Astrocyte of the spinal cord (primary cell): ENCODE measurements around the gene SLC8A3.

Source experiments
- DNase-seq: peaks from one replicate; pipeline ENCODE4 v3.0.0; 2011; ENCODE audit warnings: low read depth, low spot score
- H3K4me3 ChIP-seq: 2 replicates; pipeline ENCODE4 v1.5.1; 2011; ENCODE audit warnings: low read depth, mild to moderate bottlenecking, low read length, moderate library complexity
- CTCF ChIP-seq: IDR thresholded peaks from 2 replicates; pipeline ENCODE4 v1.5.1; 2012; ENCODE audit warnings: low read depth, mild to moderate bottlenecking, low read length, inconsistent platforms
- in situ Hi-C: cut with HindIII; loops from 2 replicates; pipeline ENCODE4 v1.10.0; 2017; ENCODE audit warnings: low sequenced_read_pairs

SLC8A3 gene

GRCh38 chr14:70019695-70020094 lies 169.1 kb downstream of the SLC8A3 start:
- no peak for TF ChIP-seq CTCF
- in situ Hi-C loops = no loop called here
- no peak for DNase-seq
- no peak overlapping the region for H3K4me3 ChIP-seq

- no peak for TF ChIP-seq CTCF
- H3K4me3 ChIP-seq = no peak overlapping the region
- DNase-seq = peak; percentile 83
- in situ Hi-C loops = no loop called here
Measured at GRCh38 chr14:70018713-70019211, 170.0 kb downstream of the SLC8A3 start.

- in situ Hi-C loops = no loop called here
- no peak for TF ChIP-seq CTCF
- no peak overlapping the region for H3K4me3 ChIP-seq
Measured at GRCh38 chr14:70018230-70018629, 170.5 kb downstream of the SLC8A3 start.

GRCh38 chr14:70014406-70015095 lies 174.2 kb downstream of the SLC8A3 start:
- DNase-seq = no peak
- no peak overlapping the region for H3K4me3 ChIP-seq
- in situ Hi-C loops = no loop called here
- TF ChIP-seq CTCF = no peak

More at GRCh38 chr14:70018230-70018629, 170.5 kb downstream of the SLC8A3 start:
- no peak for DNase-seq

GRCh38 chr14:70013271-70013873 lies 175.4 kb downstream of the SLC8A3 start:
- DNase-seq = no peak
- peak; percentile 75 for TF ChIP-seq CTCF
- H3K4me3 ChIP-seq = no peak overlapping the region
- in situ Hi-C loops = no loop called here

GRCh38 chr14:70011708-70012107 lies 177.0 kb downstream of the SLC8A3 start:
- TF ChIP-seq CTCF = no peak
- in situ Hi-C loops = no loop called here
- DNase-seq = no peak
- no peak overlapping the region for H3K4me3 ChIP-seq
